GM19452 (cell line): ENCODE measurements around the gene PIGK.

Source experiments
- ATAC-seq: cut with Tn5 transposase; IDR thresholded peaks from one replicate; pipeline ENCODE4 v1.9.1; 2021; ENCODE audit not compliant: unreplicated experiment

The PIGK gene

DNA sequence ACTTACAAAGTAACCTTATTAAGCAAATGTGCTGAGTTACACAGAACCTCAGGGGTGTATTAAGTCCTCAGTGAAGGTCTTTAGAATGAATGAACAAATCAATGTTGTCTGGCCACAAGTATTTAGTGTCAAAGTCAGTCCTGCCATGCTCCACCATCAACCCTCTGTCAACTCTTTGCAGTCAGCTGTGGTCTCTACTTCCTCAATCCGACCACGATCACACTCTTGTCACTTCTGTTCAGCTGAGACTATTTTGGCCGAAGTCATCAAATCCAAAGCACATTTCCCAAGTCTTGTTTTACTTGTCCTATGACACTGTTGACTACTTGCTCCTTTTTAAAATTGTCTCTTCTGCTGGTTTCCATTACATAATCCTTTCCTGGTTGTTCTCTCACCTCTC lies 178.4 kb downstream of the PIGK start:
- ATAC-seq: no peak

DNA sequence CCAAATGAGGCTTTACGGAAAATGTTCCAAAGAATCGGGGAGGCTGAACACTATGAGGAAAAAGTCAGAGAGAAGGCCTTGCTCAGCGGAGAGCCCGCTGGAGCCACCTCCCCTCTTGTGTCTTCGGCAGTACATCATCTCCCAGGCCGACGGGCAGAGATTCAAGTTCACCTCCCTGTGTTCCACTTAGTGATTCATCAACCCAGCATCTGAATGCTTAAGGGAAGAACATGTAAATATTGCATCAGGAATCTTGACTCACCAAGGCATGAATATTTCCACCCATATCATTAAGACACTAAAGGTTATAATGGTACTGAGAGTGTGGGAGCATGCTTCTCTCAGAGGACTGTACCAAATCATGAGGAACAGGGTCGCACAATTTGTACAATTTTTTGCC lies 179.5 kb downstream of the PIGK start:
- ATAC-seq: no peak

DNA sequence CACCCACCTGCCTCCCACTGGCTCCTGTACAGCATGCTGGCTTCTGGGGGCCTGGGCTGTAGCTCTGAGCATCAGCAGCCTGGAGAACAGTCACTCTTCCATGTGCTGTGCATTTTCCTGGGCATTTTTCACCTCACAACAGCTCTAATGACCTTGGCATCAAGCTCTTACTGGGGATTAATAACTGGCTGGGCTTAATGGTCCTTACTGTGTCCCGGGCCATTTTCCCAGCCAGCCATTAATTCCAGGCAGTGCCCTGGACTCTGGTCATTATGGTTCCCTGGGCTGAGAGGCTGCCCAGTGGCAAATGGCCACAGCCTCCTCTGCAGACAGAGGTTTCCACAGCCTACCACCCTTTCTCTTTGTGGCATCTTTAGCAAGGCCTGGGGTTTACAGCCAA lies 180.1 kb downstream of the PIGK start:
- no peak for ATAC-seq
